Measurements from ENCODE around the gene CD80. TPM values are rescaled to one million over a fixed set of nuclear protein-coding genes. Genes with fewer than 3 reads are reported as not detected.

The CD80 gene
- total RNA-seq, 2 experiments from 2014 or later = 3.4 to 3.7 TPM

DNA sequence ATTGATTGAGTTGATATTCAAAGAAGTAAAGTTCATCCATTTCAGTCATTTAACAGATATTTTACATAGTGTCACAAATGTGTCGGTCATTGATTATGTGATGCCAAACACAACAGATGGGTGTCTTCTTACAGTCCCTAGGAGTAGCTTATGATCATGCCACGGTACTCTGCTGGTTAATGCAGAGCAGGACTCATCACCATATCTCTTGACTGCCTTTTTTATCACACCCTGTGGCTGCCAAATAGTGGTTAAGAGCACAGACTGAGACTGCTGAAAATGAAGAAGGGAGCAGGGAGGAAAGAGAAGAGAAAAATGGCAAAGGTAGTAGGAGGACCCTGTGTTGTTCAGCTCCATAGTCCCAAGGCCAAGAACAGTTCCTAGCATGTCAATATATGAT is 73.9 kb downstream of the CD80 start:
- ChIA-PET CTCF (no interaction called here), POLR2A (interaction anchor here (0.6 kb wide), 1 partner anchor 520 kb away, joined by 3 read pairs; no protein-coding TSS in a partner anchor)
- intact Hi-C loops (cut with micrococcal nuclease) = no loop called here
- Mint-ChIP-seq H3K36me3 (peaks cover 25% of the 10 kb centered on the region), H3K27ac (no peak overlapping the region), H3K4me3 (no peak overlapping the region), H3K4me1 (ENCODE audit: low read depth) (peaks cover 4% of the 10 kb centered on the region), H3K27me3 (no peaks in the 10 kb centered on the region), H3K9me3 (no peaks in the 10 kb centered on the region)
- DNase-seq = no peak

DNA sequence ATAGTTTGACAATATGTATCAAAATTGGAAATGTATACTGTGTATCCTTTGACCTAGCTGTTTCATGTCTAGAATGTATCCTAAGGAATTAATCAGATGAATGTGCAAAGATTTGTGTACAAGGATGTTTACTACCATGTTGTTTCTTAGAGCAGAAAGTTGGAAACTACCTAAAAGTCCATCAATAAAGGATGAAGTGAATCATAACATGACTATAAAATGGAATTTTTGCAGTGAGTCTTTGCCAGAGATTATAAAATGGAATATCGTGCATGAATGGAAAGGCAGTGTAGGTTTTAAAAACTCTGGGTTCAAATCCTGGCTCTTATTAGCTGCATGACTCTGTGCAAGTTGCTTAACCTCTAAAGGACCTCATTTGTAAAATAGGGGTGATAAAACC is 76.3 kb downstream of the CD80 start:
- no peaks in the 10 kb centered on the region for H3K27me3 Mint-ChIP-seq
- H3K4me1 Mint-ChIP-seq (ENCODE audit: low read depth) = no peaks in the 10 kb centered on the region
- ChIA-PET POLR2A (no interaction called here), CTCF (no interaction called here)
- intact Hi-C loops (cut with micrococcal nuclease) = no loop called here
- no peak overlapping the region for H3K27ac Mint-ChIP-seq
- DNase-seq = no peak
- peaks cover 26% of the 10 kb centered on the region for H3K36me3 Mint-ChIP-seq
- no peaks in the 10 kb centered on the region for H3K9me3 Mint-ChIP-seq
- H3K4me3 Mint-ChIP-seq = no peak overlapping the region

DNA sequence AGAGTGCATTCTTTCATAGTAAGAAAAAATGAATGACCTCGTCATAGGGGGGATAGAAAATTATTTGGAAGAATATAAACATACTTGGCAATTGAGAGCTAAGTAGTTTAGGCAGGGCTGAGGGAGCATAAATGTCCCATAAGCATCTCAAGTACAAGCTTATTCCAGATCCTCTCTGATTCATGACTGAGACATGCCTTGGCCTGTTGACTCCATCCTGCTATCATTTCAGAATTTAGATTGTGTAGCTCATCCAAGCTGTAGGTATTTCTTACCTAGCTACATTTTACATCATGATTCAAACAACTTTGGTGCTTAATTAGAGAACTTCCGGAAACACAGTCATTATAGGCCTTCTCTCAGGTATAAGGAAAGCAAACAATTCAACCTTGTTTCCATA is 78.3 kb downstream of the CD80 start:
- ChIA-PET CTCF (no interaction called here), POLR2A (no interaction called here)
- peaks cover 21% of the 10 kb centered on the region for H3K36me3 Mint-ChIP-seq
- no peaks in the 10 kb centered on the region for H3K4me1 Mint-ChIP-seq (ENCODE audit: low read depth)
- intact Hi-C loops (cut with micrococcal nuclease) = no loop called here
- H3K4me3 Mint-ChIP-seq = no peak overlapping the region
- H3K27ac Mint-ChIP-seq = no peak overlapping the region
- no peaks in the 10 kb centered on the region for H3K9me3 Mint-ChIP-seq
- DNase-seq = no peak
- no peaks in the 10 kb centered on the region for H3K27me3 Mint-ChIP-seq

Other genes starting within 250 kb of the CD80 start
- gene TMEM39A, start 96.0 kb downstream of the CD80 start, total RNA-seq = 10 to 100 TPM; 33.9 to 34.3 TPM
- 10 to 100 TPM; 13.0 to 13.9 TPM for gene POGLUT1, start 90.7 kb downstream of the CD80 start, total RNA-seq
- 100 to 1,000 TPM in 1 of 2 experiments, 10 to 100 TPM in 1; 93.7 to 105 TPM for gene TIMMDC1, start 61.1 kb downstream of the CD80 start, total RNA-seq
- gene ADPRH, start 19.9 kb upstream of the CD80 start, total RNA-seq = 1 to 10 TPM; 7.7 to 8.6 TPM
- gene PLA1A, start 38.3 kb upstream of the CD80 start, total RNA-seq = under 1 TPM; 0.31 to 0.34 TPM
- 1 to 10 TPM; 2.1 to 2.3 TPM for gene POPDC2, start 101.0 kb upstream of the CD80 start, total RNA-seq
- 100 to 1,000 TPM; 108 to 112 TPM for gene COX17, start 117.8 kb upstream of the CD80 start, total RNA-seq
- under 1 TPM; 0.29 to 0.31 TPM for gene CFAP91, start 143.4 kb upstream of the CD80 start, total RNA-seq
- gene NR1I2, start 222.5 kb upstream of the CD80 start, total RNA-seq = under 1 TPM; 0.36 to 0.39 TPM